Amygdala (tissue), 56 donors: ENCODE measurements around the gene S100A9.

ENCODE experiments used
- DNase-seq, 56 donors: peaks; one replicate each; lab custom pipeline; 2025; lab: John Stamatoyannopoulos, UW

Gene S100A9

GRCh38 chr1:153384958-153385580, 27.4 kb downstream of the S100A9 start:
- no peak for DNase-seq

DNA sequence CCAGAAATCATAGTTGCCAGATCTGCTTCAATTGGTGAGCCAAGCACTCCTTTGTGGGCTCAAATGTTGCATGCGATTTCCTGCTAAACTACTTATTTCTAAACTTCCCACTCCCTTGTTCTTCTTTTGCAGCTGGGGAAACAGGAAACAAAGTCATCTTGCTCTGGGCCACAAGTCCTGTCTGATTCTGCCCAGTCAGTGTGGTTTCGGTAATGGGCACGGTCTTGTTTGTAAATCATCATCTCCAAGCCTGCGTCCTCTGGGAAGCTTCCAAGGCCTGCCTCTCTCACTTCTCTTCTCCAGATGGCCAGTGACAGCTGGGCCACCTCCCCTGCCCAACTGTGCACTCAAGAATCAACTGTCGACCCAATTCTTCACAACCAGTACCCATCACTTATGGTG, 28.8 kb downstream of the S100A9 start:
- DNase-seq = peak in 14 of 56 donors; percentile 3 to 34 (median 8)

DNA sequence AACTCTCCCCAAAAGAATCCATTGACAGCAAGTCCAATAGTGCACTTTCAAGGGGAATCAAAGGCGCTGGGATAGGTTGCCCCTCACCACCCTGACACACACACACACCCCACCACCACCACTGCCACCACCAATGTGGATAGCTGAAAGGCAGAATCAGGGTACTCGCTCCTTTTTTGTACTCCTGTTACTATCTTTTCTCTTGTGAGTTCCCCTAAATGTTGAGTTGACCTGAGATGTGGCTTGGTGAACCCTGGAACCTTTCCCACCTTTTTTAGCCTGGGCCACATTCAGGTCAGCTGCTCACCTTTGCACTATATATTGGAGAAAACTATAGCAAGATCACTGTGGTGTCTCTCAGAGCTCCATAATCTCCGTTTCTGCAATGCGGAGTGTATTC, 29.3 kb downstream of the S100A9 start:
- no peak for DNase-seq

DNA sequence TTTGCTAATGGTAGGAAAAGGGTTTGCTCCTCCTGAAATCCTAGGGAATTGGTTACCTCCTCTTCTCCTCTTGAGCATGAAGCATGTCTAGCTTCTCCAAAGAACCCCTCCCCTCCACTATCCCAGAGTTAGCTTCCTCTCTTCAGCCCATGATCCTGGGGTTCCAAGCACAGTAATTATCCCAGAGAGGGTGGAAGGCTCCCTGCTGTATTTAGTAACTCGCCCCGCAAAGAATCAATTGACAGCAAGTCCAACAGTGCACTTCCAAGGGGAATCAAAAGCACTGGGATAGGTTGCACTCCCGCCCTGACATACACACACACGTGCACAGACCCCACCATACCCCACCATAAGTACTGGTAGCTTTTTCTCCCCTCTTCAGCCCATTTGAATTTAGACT, 30.1 kb downstream of the S100A9 start:
- no peak for DNase-seq

DNA sequence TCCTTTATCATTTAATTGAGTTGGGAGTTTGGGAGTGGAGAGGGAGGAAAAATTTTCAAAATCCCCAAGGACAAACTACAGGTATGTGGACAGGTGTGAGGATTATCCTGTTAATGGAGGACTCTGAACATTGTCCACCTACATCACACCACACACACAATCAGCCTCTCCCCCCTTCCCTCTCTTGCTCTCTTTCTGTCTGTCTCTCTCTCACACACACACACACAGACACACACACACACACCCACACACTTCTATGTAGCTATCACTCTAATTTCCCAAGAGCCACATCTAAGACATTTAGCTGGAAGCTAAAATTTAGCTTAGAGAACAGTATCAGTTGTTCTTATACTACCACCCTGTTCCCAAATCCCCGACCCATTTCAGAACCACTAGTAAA, 31.7 kb downstream of the S100A9 start:
- DNase-seq = no peak

DNA sequence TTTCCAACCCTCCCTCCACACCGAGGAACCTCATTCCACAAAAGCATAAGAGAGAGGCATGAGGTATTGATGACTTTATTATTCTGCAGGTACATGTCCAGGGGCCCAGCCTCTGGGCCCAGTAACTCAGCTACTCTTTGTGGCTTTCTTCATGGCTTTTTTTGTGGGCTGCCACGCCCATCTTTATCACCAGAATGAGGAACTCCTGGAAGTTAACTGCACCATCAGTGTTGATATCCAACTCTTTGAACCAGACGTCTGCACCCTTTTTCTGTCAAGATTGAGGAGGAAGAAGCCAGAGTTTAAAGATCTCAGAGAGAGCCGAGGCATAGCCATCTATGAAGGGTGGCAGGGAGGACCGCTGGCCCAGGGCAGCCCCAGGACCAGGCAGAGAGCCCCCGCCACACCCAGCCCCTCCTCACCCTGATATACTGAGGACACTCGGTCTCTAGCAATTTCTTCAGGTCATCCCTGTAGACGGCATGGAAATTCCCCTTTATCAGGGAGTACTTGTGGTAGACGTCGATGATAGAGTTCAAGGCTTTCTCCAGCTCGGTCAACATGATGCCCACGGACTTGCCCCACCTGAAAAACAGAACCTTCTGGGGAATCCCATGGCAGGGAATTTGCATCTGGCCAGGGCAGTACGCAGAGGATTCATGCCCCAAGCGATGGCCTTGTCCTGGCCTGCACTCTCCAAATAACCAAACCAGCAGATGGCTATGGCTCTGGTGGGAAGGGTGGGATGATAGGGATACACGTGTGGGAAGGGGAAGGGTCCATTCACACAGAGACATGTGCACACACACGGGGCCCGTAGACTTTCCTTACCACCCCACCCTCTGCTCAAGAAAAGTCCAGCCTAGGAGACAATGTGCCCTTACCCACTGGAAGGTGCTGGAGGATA, 32.6 kb downstream of the S100A9 start:
- DNase-seq = no peak

DNA sequence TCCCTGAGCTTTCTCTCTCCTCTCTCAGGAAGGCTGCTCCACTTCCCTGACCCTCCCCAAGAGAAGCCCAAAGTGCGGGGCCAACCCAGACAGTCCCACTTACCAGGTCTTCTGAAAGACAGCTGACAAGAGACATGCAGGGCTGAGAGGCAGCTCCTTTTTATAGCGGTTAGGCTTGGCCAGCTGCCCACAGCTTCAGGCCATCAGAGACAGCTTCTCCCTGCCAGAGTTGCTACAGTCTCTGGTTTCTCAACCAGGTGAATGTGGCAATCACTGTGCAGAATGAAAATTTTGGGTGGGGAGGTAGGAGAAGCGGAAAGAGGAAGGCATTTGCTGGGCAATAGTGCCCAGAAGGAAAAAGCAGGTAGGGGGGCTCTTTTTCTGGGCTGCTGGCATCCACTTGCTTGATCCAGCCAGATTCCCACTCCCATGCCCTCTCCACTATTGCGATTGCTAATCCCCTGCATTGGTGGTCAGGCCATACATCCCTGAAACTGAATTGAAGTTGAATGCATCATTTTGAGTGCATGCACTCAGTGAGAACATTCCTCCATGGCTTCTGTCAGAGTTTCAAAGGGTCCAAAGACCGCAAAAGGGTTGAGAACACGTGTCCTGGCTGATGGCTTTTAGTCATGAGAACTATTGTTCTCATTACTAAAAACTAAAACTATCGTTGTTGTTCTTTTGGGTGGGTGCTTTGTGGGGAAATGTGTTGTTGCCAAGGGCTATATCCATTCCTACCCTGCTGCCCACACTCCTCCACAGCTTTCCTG, 33.5 kb downstream of the S100A9 start, which contains the start of gene S100A8:
S100A8 (minus strand) TSS at position 136 of the 773 bp plus-strand sequence. CDS start 538 bp downstream, outside the sequence.
- peak in 10 of 56 donors; percentile 1 to 19 (median 8) for DNase-seq

DNA sequence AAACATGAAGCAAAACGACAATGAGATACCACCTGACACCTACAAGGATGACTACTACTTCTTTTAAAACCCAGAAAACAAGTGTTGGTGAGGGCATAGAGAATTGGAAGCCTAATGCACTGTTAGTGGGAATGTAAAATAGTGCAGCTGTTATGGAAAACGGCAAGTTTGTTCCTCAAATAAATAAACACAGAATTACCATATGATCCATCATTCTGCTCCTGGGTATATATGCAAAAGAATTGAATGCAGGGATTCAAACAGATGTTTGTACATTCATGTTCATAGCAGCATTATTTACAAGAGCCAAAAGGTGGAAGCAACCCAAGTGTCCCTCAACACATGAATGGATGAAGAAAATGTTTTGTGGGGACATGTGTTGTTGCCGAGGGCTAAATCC, 34.6 kb downstream of the S100A9 start:
- DNase-seq = no peak

DNA sequence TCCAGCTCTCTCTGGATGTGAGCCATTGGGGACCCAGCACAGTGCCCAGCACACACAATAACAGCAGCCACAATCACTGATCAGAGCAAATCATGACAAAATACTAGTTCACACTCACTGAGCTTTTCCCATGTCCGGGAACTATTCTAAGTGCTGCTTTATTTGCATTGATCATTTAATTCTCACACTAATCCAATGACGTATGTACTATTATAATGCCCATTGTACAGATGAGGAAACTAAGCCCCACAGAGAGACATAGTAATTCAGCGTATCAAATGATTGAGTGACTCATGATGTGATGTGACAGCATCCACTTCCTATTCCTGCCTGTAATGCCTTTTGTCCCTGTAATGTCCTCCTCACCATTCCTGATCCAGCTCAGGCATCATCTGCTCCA, 35.2 kb downstream of the S100A9 start:
- DNase-seq = no peak

GRCh38 chr1:153393926-153394325, 36.3 kb downstream of the S100A9 start:
- DNase-seq = no peak

DNA sequence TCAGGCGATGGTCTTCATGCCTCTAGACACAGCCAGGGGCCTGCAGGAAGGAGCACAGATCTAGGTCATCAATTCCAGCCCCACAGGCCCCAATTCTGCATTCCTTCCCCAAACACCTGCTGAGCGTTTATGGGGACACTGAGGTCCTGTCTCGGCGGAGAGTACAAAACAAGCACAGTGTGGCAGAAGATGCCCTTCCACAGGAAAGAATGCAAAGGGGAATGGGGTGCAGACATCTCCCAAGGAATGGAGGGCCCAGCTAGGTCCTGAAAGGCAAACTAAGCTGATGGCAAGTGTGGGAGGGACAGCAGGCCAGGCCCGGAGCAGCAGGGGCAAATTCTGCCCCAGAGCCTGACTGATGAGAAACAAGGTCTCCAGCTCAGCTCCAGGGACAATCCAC, 36.7 kb downstream of the S100A9 start:
- no peak for DNase-seq

GRCh38 chr1:153395136-153395685, 37.6 kb downstream of the S100A9 start:
- no peak for DNase-seq

DNA sequence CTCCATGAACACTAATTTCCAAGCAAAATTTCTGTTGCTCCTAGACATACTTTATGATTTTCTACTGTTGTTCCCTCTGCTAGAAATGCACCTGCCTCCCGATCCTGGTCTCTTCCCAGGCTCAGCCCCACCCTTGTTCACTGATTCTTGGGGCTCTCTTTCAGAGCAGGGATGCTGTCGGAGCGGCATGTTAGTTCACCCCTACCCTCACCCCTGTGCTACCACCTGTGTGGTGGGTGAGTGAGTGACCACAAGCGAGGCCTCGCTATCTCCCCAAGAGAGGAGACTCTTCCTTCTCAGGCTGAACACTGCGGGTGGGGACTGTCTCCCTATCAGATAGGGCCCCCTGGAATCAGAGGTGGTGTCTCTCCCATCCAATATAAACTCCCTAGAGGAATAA, 38.1 kb downstream of the S100A9 start:
- DNase-seq = no peak

DNA sequence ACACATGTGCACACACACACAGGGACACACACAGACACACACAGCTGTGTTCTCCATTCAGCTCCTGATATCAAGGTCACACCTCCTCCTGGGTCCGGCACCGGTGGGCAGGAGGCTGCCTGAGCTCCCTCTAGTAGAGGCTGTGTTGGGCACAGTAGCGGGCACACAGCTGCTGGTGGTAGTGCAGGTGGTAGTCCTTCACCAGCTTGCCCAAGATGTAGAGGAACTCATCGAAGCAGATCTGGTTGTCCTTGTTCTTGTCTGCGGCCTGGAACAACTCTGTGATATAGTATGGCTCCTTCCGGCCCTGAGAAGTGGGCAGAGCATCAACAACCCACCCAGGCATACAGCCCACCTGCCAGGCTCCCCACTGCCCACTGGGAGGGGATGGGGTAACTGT, 38.8 kb downstream of the S100A9 start:
- DNase-seq = no peak

GRCh38 chr1:153397051-153397923, 39.6 kb downstream of the S100A9 start:
- DNase-seq = no peak

GRCh38 chr1:153397924-153398651, 40.4 kb downstream of the S100A9 start:
- no peak for DNase-seq

DNA sequence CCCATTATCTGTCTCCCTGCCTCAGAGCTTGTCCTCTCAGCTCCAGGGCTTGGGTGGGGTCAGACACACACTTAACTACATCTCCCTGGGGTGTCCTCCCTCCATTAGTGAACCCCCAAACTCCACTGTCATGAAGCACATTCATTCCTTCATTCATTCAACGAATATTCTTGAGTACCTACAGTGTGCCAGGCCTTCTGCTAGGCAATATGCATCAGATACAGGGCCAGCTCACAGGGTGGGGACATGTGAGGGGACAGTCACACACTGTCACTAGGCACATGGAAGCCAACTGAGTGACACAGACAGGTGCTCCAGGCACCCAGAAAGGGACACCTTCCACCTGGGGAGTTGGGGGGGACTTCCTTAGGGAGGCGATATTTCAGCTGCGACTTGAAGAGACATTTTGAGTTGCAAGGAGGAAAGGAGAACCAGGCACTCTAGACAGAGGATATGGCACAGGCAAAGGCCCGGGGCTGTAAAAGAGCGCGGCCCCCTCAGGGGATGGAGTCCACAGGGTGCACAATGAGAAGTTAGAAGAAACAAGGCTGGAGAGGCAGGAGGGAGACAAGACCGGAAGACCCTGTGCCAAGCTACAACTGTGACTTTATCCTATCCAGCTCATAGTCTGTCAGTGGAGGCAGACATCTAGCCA, 41.9 kb downstream of the S100A9 start:
- DNase-seq = no peak

DNA sequence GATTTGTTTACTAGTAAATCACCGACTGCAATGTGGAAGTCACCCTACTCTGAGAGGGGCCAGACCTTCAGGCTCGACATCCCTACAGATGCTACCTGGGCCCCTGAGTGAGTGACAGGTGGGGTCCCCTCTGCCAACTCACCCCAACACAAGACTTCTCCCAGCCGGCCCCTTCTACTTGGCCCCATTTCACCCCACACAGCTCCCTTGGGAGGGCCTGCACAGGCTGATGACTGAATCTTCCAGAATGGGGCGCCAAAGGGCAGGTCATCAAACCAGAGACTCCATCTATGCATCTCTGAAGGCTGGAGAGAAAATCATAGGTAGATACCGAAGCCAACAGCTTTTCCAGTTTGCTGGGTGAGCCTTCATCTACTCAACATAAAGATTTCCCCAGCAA, 42.6 kb downstream of the S100A9 start:
- no peak for DNase-seq

DNA sequence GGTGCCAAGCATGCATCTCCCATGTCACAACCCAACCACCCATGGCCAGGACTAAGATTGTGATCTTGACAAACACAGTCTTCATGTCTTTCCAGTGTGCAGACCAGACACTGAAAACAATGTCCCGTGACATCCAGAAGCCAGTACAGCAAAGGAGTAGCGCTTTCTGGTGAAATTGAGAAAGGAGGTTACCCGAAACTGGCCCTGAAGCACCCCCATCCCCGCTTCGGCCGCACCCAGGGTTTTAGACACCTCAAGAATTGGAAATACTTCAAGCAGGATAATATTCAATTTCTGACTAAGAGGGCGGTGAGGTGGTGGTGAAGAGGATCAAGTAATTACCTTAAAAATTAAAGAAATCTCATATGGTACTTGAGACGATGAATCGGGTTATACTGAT, 43.8 kb downstream of the S100A9 start:
- DNase-seq = no peak
